C4-2B (cell line): ENCODE measurements around the gene SMKR1.

Source experiments
- CTCF ChIP-seq: fragments of 450-650 bp; conservative IDR thresholded peaks from 2 replicates; pipeline ENCODE4 v1.5.1; 2017; ENCODE audit warnings: mild to moderate bottlenecking
- ZFX ChIP-seq: fragments of 450-650 bp; IDR thresholded peaks from 2 replicates; pipeline ENCODE4 v1.6.1; 2017

GRCh38 chr7:129536323-129536722 is 34.0 kb downstream of the SMKR1 start:
- TF ChIP-seq CTCF (no peak), ZFX (no peak)
